ENCODE results near the gene PSMG2. TPM values are rescaled to one million over a fixed set of nuclear protein-coding genes. Genes with fewer than 3 reads are reported as not detected.

The PSMG2 gene
- total RNA-seq, 1 experiment from 2014 or later = 63.1 TPM

- H3K4me3 ChIP-seq (ENCODE audit: low read depth in 2 of 2, low read length in 2 of 2) = peak overlapping the region; percentile 62 to 68
- DNase-seq (ENCODE audit: low read depth, low spot score) (no peak), ATAC-seq (no peak)
- POLR2A ChIA-PET = no interaction called here
- intact Hi-C loops (cut with micrococcal nuclease; ENCODE audit: unreplicated experiment) = loop anchor here (10.0 kb wide), 1 partner anchor 102 kb away; no protein-coding TSS in a partner anchor
- peak overlapping the region; percentile 84 for H3K27ac ChIP-seq (ENCODE audit: low read length)
- no peaks in the 10 kb centered on the region for H3K27me3 ChIP-seq (ENCODE audit: control insufficient read depth, insufficient read depth, low read length)
- in situ Hi-C loops (cut with HindIII; ENCODE audit: low pct_unique_long_range_greater_than_20kb, low sequenced_read_pairs) = no loop called here
- H3K36me3 ChIP-seq (ENCODE audit: control insufficient read depth, insufficient read depth, low read length) = no peaks in the 10 kb centered on the region; the same call in 1 of the 2 replicates
- TSS peak; percentile 92 for BruUV-seq (replicated peaks)
- H3K4me1 ChIP-seq (ENCODE audit: control insufficient read depth, insufficient read depth, low read length) = peaks cover 22% of the 10 kb centered on the region
- CTCF ChIA-PET = no interaction called here
- no peaks in the 10 kb centered on the region for H3K9me3 ChIP-seq (ENCODE audit: control insufficient read depth, insufficient read depth, low read depth, low read length)
- no peak for TF ChIP-seq CTCF (IDR thresholded peaks at IDR 0.05)
- TF ChIP-seq, protein P1, sequence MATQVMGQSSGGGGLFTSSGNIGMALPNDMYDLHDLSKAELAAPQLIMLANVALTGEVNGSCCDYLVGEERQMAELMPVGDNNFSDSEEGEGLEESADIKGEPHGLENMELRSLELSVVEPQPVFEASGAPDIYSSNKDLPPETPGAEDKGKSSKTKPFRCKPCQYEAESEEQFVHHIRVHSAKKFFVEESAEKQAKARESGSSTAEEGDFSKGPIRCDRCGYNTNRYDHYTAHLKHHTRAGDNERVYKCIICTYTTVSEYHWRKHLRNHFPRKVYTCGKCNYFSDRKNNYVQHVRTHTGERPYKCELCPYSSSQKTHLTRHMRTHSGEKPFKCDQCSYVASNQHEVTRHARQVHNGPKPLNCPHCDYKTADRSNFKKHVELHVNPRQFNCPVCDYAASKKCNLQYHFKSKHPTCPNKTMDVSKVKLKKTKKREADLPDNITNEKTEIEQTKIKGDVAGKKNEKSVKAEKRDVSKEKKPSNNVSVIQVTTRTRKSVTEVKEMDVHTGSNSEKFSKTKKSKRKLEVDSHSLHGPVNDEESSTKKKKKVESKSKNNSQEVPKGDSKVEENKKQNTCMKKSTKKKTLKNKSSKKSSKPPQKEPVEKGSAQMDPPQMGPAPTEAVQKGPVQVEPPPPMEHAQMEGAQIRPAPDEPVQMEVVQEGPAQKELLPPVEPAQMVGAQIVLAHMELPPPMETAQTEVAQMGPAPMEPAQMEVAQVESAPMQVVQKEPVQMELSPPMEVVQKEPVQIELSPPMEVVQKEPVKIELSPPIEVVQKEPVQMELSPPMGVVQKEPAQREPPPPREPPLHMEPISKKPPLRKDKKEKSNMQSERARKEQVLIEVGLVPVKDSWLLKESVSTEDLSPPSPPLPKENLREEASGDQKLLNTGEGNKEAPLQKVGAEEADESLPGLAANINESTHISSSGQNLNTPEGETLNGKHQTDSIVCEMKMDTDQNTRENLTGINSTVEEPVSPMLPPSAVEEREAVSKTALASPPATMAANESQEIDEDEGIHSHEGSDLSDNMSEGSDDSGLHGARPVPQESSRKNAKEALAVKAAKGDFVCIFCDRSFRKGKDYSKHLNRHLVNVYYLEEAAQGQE (IDR thresholded peaks at IDR 0.05; ENCODE audit: insufficient read depth in 1 of 2, low read depth in 2 of 2, low read length in 1 of 2) = no peak
- TF ChIP-seq POLR2AphosphoS5 (IDR thresholded peaks at IDR 0.05; ENCODE audit: low read depth, low read length) = no peak
Measured at GRCh38 chr18:12656605-12656937, 46.3 kb upstream of the PSMG2 start.

- DNase-seq (ENCODE audit: low read depth, low spot score) = no peak
- Histone ChIP-seq H3K27me3 (ENCODE audit: control insufficient read depth, insufficient read depth, low read length) (no peaks in the 10 kb centered on the region), H3K4me3 (ENCODE audit: low read depth in 2 of 2, low read length in 2 of 2) (peak overlapping the region; percentile 62 to 68), H3K4me1 (ENCODE audit: control insufficient read depth, insufficient read depth, low read length) (peaks cover 19% of the 10 kb centered on the region), H3K36me3 (ENCODE audit: control insufficient read depth, insufficient read depth, low read length) (no peaks in the 10 kb centered on the region; the same call in 1 of the 2 replicates), H3K9me3 (ENCODE audit: control insufficient read depth, insufficient read depth, low read depth, low read length) (no peaks in the 10 kb centered on the region), H3K27ac (ENCODE audit: low read length) (peak overlapping the region; percentile 84)
- ChIA-PET POLR2A (no interaction called here), CTCF (no interaction called here)
- TF ChIP-seq SIN3A (IDR thresholded peaks at IDR 0.05; ENCODE audit: borderline replicate concordance, insufficient read depth, low read depth, low read length) (peak; percentile 28; the same call in 1 of the 2 replicates), TCF7L2 (IDR thresholded peaks at IDR 0.05; ENCODE audit: low read depth, low read length) (no peak)
- in situ Hi-C loops (cut with HindIII; ENCODE audit: low pct_unique_long_range_greater_than_20kb, low sequenced_read_pairs) (no loop called here), intact Hi-C loops (cut with micrococcal nuclease; ENCODE audit: unreplicated experiment) (loop anchor here (10.0 kb wide), 1 partner anchor 102 kb away; no protein-coding TSS in a partner anchor)
- ATAC-seq = peak; percentile 74
- BruUV-seq (replicated peaks) = no TSS peak
Measured at GRCh38 chr18:12656938-12657683, 45.7 kb upstream of the PSMG2 start.
